HCT116 (cell line): ENCODE data around the gene PCDHB14.

Experiments
- CEBPB ChIP-seq: IDR thresholded peaks from 2 replicates; pipeline ENCODE4 v1.6.1; 2012; ENCODE audit warnings: low read depth
- POLR2AphosphoS5 ChIP-seq: IDR thresholded peaks from 2 replicates; pipeline ENCODE4 v1.6.1; 2011; ENCODE audit warnings: mild to moderate bottlenecking, low read depth, low read length, moderate library complexity
- RAD21 ChIP-seq: IDR thresholded peaks from 2 replicates; pipeline ENCODE4 v1.6.1; 2012; ENCODE audit warnings: low read depth, mild to moderate bottlenecking

GRCh38 chr5:141260458-141261237 lies 37.5 kb downstream of the PCDHB14 start:
- no peak for TF ChIP-seq RAD21
- no peak for TF ChIP-seq POLR2AphosphoS5
- no peak for TF ChIP-seq CEBPB
